Tibial nerve (tissue), 4 donors: ENCODE results near the gene FGD2. TPM values are rescaled to one million over a fixed set of nuclear protein-coding genes. Genes with fewer than 3 reads are reported as not detected.

Source experiments
- DNase-seq, 2 donors: peaks; one replicate each; pipeline ENCODE4 v3.0.0-alpha.2; 2019; ENCODE audit warnings: low spot score in 2 of 2
- H3K27ac ChIP-seq, 4 donors: fragments of 200-600 bp; sonication (generic) in 3 of 4; one replicate each; pipeline ENCODE4 v1.5.1; 2017 to 2019; ENCODE audit warnings: mild to moderate bottlenecking in 1 of 4
- H3K27me3 ChIP-seq, 2 donors: fragments of 200-600 bp; sonication (generic) in 1 of 2; one replicate each; pipeline versions ENCODE4 v1.5.1 to v1.6.0; 2017 to 2019
- H3K36me3 ChIP-seq, 3 donors: fragments of 200-600 bp; sonication (generic); one replicate each; pipeline ENCODE4 v1.5.1; 2018 to 2019
- H3K4me1 ChIP-seq, 4 donors: fragments of 200-600 bp; sonication (generic) in 3 of 4; one replicate each; pipeline ENCODE4 v1.5.1; 2017 to 2019
- H3K4me3 ChIP-seq, 4 donors: fragments of 200-600 bp; sonication (generic) in 3 of 4; one replicate each; pipeline ENCODE4 v1.5.1; 2017 to 2019; ENCODE audit warnings: mild to moderate bottlenecking in 1 of 4, moderate library complexity in 1 of 4
- H3K9me3 ChIP-seq, 4 donors: fragments of 200-600 bp; sonication (generic) in 3 of 4; one replicate each; pipeline ENCODE4 v1.5.1; 2017 to 2019
- EP300 ChIP-seq, 2 donors: sonication (generic); formaldehyde crosslinking; IDR thresholded peaks; one replicate each; pipeline ENCODE4 v1.6.1; 2017; ENCODE audit warnings: antibody characterized with exemption in 2 of 2, mild to moderate bottlenecking in 1 of 2
- POLR2A ChIP-seq, 2 donors: fragments of 450-650 bp; IDR thresholded peaks; one replicate each; pipeline ENCODE4 v1.6.1; 2017; ENCODE audit warnings: antibody characterized with exemption in 2 of 2, mild to moderate bottlenecking in 2 of 2, moderate library complexity in 2 of 2
- whole genome bisulfite sequencing, 2 donors: methylation state at CpG; one replicate each; pipeline ENCODE4 v1.1.5; 2018; 5-methylcytosine and 5-hydroxymethylcytosine counted together
- total RNA-seq, 4 donors: library from RNA; depleted of rRNA; stranded (reverse); fragments of >200 nt; gene quantifications; one replicate each; pipeline ENCODE4 v1.1.0, GENCODE V29; 2016
- TF ChIP-seq, protein P1 (sequence below), 5 experiments: fragments of 200-600 bp in 3 of 5; fragments of 450-650 bp in 2 of 5; sonication (generic) in 3 of 5; IDR thresholded peaks; one replicate each; pipeline ENCODE4 v1.5.1; 2016 to 2019; ENCODE audit warnings: antibody characterized with exemption in 5 of 5, mild to moderate bottlenecking in 3 of 5, moderate library complexity in 2 of 5

Gene FGD2
- total RNA-seq, 4 donors from 2014 or later, result 40.9 to 182 (median 48.5) TPM

DNA sequence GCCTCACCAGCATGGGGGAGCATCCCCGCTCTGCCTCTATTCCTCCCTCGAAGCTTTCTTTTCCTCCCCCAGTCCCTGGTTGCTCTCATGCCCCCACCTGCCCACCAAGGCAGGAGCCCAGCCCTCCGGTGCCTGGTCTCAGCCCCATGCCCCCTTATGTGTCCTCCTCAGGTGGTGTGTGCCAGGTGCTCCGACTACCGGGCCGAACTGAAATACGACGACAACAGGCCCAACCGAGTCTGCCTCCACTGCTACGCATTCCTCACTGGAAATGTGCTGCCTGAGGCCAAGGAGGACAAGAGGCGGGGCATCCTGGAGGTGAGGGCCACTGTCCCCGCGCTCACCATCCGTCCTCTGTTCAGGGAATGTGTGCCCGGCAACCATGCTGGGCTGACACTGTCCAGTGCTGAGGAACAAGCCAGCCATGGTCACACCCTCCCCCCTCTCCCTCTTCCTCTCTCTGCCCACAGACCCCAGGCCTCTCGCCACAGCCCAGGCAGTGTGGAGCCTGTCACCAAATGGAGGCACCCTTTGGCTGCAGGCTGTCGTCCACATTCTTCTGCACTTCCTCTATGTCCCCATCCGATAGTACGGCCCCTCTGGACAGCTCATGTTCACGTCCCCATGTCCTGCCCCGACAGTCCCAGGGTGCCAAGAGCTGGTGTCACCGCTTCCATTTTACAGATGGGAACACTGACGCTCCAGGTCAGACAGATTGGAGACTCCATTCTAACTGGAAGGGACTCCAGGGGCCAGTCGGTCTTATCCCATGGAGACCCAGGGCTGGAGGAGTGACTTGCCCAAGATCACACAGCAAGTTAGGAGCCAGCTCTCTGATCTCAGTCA, 20.4 kb downstream of the FGD2 start:
- WGBS, 2 donors, result 78 to 87% methylated on average over 23 to 24 of the region's 24 CpGs
- no peak for TF ChIP-seq EP300 (IDR thresholded peaks at IDR 0.05)
- TF ChIP-seq POLR2A (IDR thresholded peaks at IDR 0.05), result no peak
- TF ChIP-seq, protein P1, sequence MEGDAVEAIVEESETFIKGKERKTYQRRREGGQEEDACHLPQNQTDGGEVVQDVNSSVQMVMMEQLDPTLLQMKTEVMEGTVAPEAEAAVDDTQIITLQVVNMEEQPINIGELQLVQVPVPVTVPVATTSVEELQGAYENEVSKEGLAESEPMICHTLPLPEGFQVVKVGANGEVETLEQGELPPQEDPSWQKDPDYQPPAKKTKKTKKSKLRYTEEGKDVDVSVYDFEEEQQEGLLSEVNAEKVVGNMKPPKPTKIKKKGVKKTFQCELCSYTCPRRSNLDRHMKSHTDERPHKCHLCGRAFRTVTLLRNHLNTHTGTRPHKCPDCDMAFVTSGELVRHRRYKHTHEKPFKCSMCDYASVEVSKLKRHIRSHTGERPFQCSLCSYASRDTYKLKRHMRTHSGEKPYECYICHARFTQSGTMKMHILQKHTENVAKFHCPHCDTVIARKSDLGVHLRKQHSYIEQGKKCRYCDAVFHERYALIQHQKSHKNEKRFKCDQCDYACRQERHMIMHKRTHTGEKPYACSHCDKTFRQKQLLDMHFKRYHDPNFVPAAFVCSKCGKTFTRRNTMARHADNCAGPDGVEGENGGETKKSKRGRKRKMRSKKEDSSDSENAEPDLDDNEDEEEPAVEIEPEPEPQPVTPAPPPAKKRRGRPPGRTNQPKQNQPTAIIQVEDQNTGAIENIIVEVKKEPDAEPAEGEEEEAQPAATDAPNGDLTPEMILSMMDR (IDR thresholded peaks at IDR 0.05), result no peak
- H3K27me3 ChIP-seq, result no peaks in the 10 kb centered on the region
- DNase-seq, result no peak
- no peak overlapping the region for H3K27ac ChIP-seq
- peaks cover 0 to 5% (median 0%) of the 10 kb centered on the region in 4 donors for H3K9me3 ChIP-seq
- H3K4me3 ChIP-seq, result no peak overlapping the region
- no peaks in the 10 kb centered on the region for H3K4me1 ChIP-seq
- no peaks in the 10 kb centered on the region for H3K36me3 ChIP-seq

DNA sequence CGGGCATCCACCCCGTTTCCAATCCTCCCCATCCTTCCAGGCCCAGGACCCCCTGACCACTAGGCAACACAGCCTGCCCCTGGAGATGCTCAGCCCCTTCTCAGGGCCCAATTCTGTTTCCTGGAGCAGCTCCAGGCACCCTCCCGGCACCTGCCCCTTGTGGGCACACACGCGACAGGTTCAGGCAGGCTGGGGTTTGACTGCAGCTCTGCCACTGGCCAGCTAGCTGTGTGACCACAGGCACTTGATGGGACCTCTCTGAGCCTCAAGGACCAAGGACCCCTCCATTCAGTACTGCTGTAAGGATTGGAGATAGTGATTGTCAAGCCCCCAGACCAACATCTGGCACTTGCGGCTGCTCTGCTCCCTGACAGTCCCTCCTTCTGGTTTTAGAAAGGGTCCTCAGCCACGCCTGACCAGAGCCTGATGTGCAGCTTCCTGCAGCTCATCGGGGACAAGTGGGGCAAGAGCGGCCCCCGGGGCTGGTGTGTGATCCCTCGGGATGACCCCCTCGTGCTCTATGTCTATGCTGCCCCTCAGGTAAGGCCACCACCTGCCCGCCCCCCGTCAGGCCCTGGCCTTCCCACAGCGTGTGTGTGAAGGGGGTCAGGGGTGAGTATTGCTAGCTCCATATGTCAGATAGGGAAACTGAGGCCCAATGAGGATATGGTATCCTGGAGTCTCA, 21.7 kb downstream of the FGD2 start:
- H3K4me1 ChIP-seq, result no peaks in the 10 kb centered on the region
- no peak for DNase-seq
- no peaks in the 10 kb centered on the region for H3K36me3 ChIP-seq
- H3K4me3 ChIP-seq, result no peak overlapping the region
- H3K9me3 ChIP-seq, result peaks cover 0 to 5% (median 0%) of the 10 kb centered on the region in 4 donors
- WGBS, 2 donors, result 72 to 81% methylated on average over 13 to 15 of the region's 15 CpGs
- H3K27me3 ChIP-seq, result no peaks in the 10 kb centered on the region
- TF ChIP-seq EP300 (IDR thresholded peaks at IDR 0.05), result no peak
- TF ChIP-seq, protein P1 (IDR thresholded peaks at IDR 0.05), result no peak
- TF ChIP-seq POLR2A (IDR thresholded peaks at IDR 0.05), result no peak
- H3K27ac ChIP-seq, result no peak overlapping the region

DNA sequence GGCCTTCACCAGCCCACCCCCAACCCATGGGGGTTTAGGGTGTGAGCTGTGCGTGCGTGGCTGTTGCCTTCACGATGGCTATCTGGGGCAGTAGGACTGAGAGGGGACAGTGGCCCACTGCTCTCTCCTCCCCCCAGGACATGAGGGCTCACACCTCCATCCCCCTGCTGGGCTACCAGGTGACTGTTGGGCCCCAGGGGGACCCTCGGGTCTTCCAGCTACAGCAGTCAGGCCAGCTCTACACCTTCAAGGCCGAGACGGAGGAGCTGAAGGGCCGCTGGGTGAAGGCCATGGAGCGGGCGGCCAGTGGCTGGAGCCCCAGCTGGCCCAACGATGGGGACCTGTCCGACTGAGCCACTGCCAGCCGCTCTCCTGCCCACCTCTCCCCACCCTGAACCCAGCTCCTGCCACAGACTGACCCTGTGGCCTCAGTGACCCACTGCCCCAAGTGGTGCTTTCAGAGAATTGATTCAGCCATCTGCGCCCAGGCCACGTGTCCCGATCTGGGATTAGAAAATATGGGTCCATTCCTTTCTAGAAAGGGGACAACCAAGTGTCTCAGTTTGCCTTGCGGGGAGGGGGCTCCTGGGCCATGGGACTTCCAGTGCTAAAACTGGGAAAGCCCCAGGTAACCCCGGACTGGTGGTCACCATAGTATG, 22.5 kb downstream of the FGD2 start:
- Histone ChIP-seq H3K4me1 (no peaks in the 10 kb centered on the region), H3K36me3 (no peaks in the 10 kb centered on the region), H3K27ac (no peak overlapping the region), H3K9me3 (peaks cover 0 to 5% (median 0%) of the 10 kb centered on the region in 4 donors), H3K27me3 (no peaks in the 10 kb centered on the region), H3K4me3 (no peak overlapping the region)
- no peak for DNase-seq
- TF ChIP-seq, protein P1 (IDR thresholded peaks at IDR 0.05), result no peak
- TF ChIP-seq POLR2A (IDR thresholded peaks at IDR 0.05) (no peak), EP300 (IDR thresholded peaks at IDR 0.05) (no peak)
- WGBS, 2 donors, result 84 to 89% methylated on average over 7 to 17 of the region's 17 CpGs

DNA sequence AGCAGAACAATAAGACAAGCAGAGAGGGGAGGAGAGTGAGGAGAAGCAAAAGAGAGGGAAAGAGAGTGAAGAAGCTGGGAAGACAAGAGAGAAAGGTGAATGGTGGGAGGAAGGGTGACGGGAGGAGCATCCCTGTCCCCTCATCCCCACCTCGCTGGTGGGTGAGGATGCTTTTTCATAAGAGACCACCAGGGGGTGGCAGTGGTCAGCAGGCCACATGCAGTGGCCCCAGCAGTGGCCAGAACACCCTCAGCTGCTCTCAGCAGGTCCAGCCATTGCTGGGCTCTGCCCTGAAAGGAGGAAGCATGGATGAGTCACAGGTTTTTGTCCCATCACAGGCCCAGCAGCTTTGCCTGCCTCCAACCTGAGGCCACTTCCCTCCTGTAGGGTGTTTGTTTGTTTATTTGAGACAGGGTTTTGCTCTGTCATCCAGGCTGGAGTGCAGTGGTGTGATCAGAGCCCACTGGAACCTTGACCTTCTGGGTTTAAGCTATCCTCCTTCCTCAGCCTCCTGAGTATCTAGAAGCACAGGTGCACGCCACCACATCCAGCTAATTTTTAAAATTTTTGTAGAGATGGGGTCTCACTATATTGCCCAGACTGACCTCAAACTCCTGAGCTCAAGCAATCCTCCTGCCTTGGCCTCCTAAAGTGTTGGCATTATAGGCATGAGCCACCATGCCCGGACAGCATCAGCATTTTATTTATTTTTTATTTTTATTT, 24.0 kb downstream of the FGD2 start:
- no peak overlapping the region for H3K27ac ChIP-seq
- TF ChIP-seq, protein P1 (IDR thresholded peaks at IDR 0.05), result peak; percentile 43 to 84 (median 48)
- TF ChIP-seq POLR2A (IDR thresholded peaks at IDR 0.05), result no peak
- peak in 1 of 2 donors; percentile 23 for TF ChIP-seq EP300 (IDR thresholded peaks at IDR 0.05)
- 60 to 63% methylated on average over 4 of the region's 4 CpGs for WGBS, 2 donors
- peak in 1 of 2 donors; percentile 56 for DNase-seq
- H3K4me1 ChIP-seq, result no peaks in the 10 kb centered on the region
- no peak overlapping the region for H3K4me3 ChIP-seq
- peaks cover 0 to 5% (median 0%) of the 10 kb centered on the region in 4 donors for H3K9me3 ChIP-seq
- H3K36me3 ChIP-seq, result no peaks in the 10 kb centered on the region
- no peaks in the 10 kb centered on the region for H3K27me3 ChIP-seq
